GM18870 (cell line): ENCODE results near the gene VPS52.

Experiments used
- ATAC-seq: cut with Tn5 transposase; IDR thresholded peaks from one replicate; pipeline ENCODE4 v1.9.1; 2021; ENCODE audit warnings: moderate library complexity; ENCODE audit not compliant: unreplicated experiment

Gene VPS52

DNA sequence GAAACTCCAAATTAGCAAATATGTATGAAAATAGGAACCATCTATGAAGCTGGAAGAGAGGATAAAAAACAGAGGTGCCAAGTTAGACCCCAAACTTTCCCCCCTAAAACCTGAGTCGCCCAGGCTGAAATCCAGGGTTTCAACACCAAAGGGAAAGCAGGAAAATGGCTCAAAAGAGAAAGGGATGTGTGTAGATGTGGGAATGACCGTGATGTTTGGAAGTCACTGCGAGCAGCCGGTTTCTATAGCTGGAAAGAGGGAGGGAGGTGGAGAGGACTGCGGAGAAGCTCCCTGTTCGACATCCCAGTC, 58.9 kb downstream of the VPS52 start:
- ATAC-seq = no peak

DNA sequence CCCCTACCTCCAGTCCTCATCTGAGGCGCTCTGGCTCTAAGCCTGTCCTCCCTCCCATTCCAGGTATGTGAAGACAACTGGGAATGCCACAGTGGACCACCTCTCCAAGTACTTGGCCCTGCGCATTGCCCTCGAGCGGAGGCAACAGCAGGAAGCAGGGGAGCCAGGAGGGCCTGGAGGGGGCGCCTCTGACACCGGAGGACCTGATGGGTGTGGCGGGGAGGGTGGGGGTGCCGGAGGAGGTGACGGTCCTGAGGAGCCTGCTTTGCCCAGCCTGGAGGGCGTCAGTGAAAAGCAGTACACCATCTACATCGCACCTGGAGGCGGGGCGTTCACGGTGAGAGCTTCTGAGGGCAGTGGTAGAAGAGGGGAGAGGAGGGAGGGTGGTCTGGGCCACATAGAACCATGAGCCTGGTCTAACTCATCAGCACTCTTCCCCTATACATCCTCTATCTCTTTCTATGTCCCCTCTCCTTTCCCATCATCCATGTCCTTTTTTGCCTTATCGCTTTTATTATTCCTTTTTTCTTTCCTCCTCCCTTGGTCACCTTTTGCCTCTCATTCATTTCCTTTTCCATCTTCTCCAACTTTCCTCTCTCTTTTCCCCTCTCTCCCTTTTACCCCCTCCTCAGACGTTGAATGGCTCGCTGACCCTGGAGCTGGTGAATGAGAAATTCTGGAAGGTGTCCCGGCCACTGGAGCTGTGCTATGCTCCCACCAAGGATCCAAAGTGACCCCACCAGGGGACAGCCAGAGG, 59.8 kb downstream of the VPS52 start:
- ATAC-seq = no peak

DNA sequence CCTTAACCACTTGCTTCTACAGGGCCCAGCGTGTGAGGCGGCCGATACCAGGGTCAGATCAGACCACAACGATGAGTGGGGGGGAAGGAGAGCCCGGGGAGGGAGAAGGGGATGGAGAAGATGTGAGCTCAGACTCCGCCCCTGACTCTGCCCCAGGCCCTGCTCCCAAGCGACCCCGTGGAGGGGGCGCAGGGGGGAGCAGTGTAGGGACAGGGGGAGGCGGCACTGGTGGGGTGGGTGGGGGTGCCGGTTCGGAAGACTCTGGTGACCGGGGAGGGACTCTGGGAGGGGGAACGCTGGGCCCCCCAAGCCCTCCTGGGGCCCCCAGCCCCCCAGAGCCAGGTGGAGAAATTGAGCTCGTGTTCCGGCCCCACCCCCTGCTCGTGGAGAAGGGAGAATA, 60.5 kb downstream of the VPS52 start:
- no peak for ATAC-seq

DNA sequence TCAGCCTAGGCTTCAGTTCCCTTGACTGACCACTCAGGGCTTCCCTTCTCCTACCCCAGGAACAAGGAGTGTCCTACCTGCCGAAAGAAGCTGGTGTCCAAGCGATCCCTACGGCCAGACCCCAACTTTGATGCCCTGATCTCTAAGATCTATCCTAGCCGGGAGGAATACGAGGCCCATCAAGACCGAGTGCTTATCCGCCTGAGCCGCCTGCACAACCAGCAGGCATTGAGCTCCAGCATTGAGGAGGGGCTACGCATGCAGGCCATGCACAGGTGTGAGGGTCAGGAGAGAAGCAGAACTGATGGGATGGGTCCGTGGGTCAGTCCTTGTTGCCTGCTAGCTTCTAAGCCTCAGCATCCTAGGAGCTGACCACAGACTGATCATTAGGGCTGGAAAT, 61.8 kb downstream of the VPS52 start:
- ATAC-seq = no peak

DNA sequence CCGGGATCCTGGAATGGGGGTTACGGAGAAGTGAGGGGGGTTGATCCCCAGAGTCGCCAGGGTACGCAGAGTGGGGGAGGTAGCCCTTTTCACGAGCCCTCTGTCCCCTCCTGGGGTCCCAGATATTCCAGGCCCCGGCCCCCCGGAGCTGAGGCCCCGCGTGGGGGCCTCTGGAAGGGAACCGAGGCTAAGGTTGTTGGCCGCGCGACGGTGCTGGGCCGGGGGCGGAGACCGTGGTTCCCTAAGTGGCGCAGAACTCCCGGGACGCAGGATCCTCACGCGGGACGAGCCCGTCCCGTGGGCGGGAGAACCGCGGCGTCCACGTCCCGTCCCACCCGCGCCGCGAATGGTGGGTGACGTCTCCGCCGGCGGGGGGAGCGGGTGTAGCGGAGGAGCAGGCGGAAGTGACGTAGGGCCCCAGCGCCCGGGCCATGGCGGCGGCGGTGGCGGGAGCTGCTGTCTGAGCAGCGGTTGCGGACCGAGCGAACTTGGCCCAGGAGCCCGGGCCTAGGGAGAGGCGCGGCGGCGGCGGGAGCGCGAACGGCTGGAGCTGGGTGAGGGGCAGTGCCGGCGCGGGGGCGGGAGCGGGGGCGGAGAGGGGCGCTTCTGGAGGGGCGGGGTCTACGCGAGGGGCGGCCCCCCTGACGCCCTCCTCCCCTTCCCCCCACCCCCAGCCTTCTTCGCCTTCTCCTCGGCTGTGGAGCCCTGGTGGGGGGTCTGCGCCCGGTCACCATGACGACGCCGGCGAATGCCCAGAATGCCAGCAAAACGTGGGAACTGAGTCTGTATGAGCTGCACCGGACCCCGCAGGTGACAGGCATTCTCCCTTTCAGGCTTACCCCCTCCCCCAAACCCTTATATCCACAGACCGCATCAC, 63.3 kb downstream of the VPS52 start, which contains the start of gene RING1:
RING1 (plus strand) TSS at position 410 of the 877 bp plus-strand sequence; CDS start at position 733, 323 bp downstream.
- no peak for ATAC-seq

DNA sequence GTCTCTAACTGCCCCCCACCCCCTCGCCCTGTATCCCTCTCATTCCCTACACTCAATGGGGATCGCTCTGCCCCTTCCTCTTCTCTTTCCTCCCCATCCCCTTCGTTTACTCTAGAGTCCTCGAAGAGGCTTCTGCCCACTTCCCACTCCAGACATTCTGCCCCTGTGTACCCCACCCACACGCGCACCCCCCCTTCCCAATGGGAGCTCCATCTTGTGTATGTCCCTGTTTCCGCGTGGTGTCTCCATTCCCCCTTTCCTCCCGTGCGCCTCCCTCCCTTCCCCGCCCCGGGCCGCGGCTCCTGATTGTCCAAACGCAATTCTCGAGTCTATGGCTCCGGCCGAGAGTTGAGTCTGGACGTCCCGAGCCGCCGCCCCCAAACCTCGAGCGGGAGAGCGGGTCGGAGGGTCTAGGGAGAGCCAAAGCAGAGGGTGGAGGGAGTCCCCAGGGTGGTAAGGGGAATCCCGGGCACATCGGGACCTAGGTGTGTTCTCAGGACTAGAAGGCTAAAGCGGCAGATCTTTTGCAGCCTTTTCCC, 64.1 kb downstream of the VPS52 start:
- ATAC-seq = no peak

DNA sequence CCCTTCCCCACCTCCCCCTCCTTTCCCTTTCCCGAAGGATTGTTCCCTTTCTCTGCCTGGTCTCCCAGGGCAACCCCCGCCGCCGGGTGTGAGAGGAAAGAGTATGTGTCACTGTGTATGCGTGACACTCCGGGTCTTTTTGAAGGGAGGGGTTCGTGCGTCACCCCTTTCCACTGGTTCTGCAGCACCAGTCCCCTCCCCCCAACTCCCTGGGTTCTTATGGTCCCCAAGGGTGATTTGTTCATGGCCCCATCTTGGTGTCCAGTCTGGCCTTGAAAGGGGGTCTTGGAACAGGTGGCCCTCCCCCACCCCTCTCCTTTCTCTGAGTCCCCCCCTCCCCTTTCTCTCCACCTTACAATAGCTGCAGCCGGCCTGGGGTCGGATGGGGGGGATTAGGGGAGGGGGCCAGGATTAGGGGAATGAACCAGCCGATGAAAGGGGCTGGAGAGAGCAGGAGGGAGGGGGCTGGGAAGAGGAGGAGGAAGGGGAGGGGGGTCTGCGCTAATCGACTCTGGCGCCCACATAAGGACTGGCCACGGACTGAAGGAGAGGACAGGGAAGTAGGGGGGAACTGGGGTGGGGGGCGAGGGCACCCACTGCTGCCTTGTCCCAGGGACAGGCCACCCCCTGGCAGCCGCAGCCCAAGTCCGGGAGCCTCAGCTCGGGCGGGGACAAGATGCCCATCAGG, 64.7 kb downstream of the VPS52 start:
- ATAC-seq = no peak

DNA sequence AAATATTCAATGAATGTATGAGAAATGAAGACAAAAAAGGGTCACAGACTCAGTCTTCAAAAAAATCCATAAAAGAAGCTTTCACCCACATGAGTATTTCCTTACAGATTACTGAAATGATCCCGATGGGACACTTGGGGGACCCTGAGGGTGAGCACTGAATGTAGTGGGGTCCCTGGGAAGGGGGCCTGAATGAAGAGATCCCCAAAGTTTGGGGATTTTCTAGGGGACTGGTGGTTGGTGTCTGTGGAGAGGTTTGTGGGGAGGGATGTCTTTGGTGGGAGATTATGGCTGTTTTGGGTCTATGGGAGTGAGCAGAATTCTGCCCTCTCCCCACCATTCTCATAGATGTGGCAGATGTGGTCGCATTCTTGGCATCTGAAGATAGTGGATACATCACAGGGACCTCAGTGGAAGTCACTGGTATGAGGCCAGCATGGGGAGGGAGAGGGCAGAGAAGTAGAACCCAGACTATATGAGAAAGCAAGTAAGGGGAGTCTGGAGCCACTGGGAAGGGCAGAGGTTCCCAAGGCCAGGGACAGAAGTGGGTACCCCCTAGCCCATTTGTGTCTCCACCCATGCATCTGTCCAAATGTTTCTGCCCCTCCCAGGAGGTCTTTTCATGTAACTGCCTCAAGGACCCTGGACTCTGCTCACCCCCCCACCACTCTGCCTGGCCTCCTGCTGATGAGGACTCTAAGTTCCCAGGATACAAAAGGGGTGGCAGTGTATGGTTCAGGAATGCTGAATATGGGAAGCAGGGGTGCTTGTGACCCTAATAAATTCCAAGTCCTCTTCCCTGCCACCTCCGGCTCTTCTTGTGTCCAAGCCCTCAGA, 65.4 kb downstream of the VPS52 start:
- no peak for ATAC-seq

DNA sequence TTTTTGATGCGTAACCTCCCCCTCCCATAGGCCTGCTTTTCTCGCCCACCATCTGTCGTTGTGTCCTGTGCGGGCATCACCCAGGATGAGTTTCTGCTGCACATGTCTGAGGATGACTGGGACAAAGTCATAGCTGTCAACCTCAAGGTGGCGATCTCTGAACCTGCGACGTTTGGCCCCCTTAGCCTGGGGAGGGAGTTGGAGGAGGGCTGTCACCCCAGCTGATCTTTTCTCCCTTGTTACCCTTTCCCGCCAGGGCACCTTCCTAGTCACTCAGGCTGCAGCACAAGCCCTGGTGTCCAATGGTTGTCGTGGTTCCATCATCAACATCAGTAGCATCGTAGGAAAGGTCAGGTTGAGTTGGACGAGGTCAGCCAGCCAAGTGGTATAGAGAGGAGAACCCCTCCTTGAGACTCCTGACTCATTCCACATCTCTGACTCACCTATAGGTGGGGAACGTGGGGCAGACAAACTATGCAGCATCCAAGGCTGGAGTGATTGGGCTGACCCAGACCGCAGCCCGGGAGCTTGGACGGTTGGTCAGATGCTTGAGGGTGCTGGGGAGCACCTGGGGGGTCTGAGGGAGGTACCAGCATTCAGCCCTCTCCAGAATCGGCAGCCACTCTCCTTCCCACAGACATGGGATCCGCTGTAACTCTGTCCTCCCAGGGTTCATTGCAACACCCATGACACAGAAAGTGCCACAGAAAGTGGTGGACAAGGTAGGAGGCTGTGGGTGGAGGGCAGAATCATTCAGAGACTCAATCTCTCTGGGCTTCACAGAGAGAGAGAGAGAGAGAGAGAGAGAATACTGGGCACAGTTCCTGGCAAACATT, 66.3 kb downstream of the VPS52 start:
- no peak for ATAC-seq

DNA sequence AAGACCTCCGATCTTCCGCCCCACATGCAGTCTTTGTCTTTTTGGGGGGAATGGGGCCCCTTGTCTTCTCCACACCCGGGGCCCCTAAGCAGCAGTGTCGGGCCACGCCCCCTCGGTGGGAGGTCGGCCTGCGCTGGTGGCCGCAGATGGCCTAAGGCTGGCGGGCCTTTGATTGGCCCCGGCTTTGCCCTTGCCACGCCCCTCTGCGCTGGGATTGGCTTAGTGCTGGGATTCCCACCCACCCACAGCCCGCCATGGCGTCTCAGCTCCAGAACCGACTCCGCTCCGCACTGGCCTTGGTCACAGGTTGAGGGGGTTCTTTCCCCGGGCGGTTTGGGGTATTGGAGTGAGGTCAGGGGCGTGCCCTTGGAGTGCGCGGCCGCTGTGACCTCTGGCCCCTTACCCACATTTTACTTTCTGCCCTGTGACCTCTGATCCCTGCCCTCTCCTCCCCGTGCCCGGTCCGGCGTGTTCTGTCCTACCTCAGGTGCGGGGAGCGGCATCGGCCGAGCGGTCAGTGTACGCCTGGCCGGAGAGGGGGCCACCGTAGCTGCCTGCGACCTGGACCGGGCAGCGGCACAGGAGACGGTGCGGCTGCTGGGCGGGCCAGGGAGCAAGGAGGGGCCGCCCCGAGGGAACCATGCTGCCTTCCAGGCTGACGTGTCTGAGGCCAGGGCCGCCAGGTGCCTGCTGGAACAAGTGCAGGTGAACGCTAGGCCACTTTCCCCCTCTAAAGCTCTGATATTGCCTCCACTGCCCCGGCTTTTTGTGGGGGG, 67.1 kb downstream of the VPS52 start, which contains the start of gene HSD17B8:
HSD17B8 (plus strand) TSS at position 241 of the 776 bp plus-strand sequence; CDS start at position 255, 14 bp downstream.
- no peak for ATAC-seq

DNA sequence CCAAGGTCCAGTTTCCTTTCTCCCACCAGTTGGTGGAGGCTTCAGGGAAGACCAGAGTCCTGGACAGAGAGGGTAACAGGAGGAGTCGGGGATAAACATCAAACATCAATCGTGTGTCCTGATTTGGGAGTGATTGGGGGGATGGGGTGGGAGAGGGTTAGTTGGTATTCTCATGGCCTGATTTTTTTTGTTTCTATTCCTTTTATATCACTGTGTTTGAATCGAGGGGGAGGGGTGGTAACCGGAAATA, 67.6 kb downstream of the VPS52 start:
- ATAC-seq = no peak

DNA sequence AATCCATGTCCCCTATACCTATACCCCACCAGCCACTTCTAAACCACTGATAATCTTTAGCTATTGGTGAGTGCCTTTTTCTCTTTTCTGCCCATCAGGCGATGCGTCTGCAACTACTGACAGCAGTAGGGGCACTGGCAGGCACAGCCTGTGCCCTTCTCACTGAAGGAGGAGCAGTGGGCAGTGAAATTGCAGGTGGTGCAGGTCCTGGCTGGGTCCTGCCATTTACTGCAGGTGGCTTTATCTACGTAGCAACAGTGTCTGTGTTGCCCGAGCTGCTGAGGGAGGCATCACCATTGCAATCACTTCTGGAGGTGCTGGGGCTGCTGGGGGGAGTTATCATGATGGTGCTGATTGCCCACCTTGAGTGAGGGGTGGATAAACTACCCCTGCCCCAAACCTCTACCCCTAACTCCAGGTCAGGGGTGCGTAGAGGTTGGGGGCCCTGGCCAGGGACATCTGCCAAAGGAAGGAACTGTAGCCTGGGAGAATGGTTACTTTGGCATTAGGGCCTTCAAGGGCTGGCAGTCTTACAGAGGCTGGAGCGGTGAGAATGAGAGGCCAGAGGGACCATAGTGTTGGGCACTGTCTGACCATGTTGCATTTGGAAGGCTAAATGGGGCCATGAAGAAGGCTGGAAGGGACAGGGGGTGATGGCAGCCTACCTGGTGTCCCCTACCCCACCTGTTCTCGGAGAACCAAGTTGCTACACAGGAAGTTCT, 68.1 kb downstream of the VPS52 start:
- ATAC-seq = no peak

DNA sequence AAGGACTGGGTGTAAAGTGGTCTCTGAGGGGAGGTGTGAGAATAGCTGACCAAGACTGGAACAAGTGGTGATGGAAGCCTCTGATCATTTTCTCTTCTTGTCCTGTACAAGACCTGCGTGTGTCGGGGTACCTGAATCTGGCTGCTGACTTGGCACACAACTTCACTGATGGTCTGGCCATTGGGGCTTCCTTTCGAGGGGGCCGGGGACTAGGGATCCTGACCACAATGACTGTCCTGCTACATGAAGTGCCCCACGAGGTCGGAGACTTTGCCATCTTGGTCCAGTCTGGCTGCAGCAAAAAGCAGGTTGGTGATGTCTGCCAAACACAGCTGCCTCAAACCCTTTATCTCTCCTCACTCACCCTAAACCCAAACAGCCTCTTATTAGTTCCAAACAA, 68.9 kb downstream of the VPS52 start:
- no peak for ATAC-seq

DNA sequence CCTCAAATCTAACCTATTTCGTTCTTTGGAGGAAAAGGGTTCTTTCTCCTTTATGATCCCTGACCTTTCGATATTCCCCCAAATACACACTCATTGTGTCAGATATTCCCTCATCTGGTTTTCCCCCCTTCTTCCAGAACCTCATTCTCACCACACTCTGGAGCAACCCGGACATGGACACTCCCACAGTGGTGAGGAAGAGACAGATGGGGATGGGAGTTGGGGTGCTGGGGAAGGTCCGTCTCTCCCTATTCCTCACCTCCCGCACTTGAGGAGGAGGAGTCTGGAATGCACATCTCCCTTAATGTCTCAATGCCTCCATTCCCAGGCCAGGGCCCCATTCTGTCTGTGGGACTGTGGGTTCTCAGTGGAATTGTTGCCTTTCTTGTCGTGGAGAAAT, 69.7 kb downstream of the VPS52 start:
- ATAC-seq = no peak

DNA sequence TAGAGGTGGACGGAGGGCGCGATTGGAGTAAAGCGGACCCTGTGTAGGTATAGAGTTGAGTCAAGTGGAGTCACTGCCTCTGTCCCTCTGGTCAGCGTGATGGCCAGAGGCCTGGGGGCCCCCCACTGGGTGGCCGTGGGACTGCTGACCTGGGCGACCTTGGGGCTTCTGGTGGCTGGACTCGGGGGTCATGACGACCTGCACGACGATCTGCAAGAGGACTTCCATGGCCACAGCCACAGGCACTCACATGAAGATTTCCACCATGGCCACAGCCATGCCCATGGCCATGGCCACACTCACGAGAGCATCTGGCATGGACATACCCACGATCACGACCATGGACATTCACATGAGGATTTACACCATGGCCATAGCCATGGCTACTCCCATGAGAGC, 70.5 kb downstream of the VPS52 start:
- no peak for ATAC-seq
